PC-9 (cell line): ENCODE results near the gene PJA2. TPM values are rescaled to one million over a fixed set of nuclear protein-coding genes. Genes with fewer than 3 reads are reported as not detected.

Source experiments
- BruUV-seq: library from RNA; stranded (reverse); fragments of 400-500 nt; replicated peaks from 2 replicates; lab custom pipeline; 2021; lab: Mats Ljungman, UMichigan
- CTCF ChIA-PET: fragments of 300-600 bp; sonication (Branson Sonifier 250); formaldehyde crosslinking; loops from one replicate; lab custom pipeline; 2022; ENCODE audit warnings: antibody characterized with exemption; lab: Charles Lee
- POLR2A ChIA-PET: fragments of 300-600 bp; sonication (Branson Sonifier 250); formaldehyde crosslinking; loops from one replicate; lab custom pipeline; 2022; ENCODE audit warnings: antibody characterized with exemption; ENCODE audit not compliant: unreplicated experiment; lab: Charles Lee
- DNase-seq, 2 experiments: peaks; one replicate each; pipeline versions ENCODE4 v3.0.0 to v3.0.0-alpha.2; 2015 to 2022; ENCODE audit warnings: mixed read lengths in 1 of 2
- H2AFZ ChIP-seq: fragments of 200-600 bp; sonication (generic); 2 replicates; pipeline ENCODE4 v1.8.1; 2017; ENCODE audit warnings: antibody characterized with exemption
- H3F3A ChIP-seq: fragments of 200-600 bp; sonication (generic); 2 replicates; pipeline ENCODE4 v1.8.1; 2017; ENCODE audit warnings: antibody characterized with exemption, mild to moderate bottlenecking, low read depth; ENCODE audit not compliant: insufficient read depth
- H3K27ac ChIP-seq: fragments of 200-600 bp; sonication (generic); 2 replicates; pipeline ENCODE4 v1.6.1; 2016; ENCODE audit warnings: mixed run types
- H3K27me3 ChIP-seq: fragments of 200-600 bp; sonication (generic); 2 replicates; pipeline ENCODE4 v1.6.1; 2016; ENCODE audit warnings: low read depth, mixed run types; ENCODE audit not compliant: insufficient read depth
- H3K36me3 ChIP-seq: fragments of 200-600 bp; sonication (generic); 2 replicates; pipeline ENCODE4 v1.6.1; 2016; ENCODE audit warnings: low read depth, mixed run types
- H3K4me1 ChIP-seq: fragments of 200-600 bp; sonication (generic); replicated peaks from 2 replicates; pipeline ENCODE4 v1.6.1; 2016; ENCODE audit warnings: mixed run types; ENCODE audit not compliant: insufficient read depth
- H3K4me2 ChIP-seq: fragments of 200-600 bp; sonication (generic); 2 replicates; pipeline ENCODE4 v1.6.1; 2017; ENCODE audit warnings: mixed run types
- H3K4me3 ChIP-seq: fragments of 200-600 bp; sonication (generic); 2 replicates; pipeline ENCODE4 v1.6.1; 2016; ENCODE audit warnings: mixed run types
- H3K79me2 ChIP-seq: fragments of 200-600 bp; sonication (generic); 2 replicates; pipeline ENCODE4 v1.6.1; 2017; ENCODE audit warnings: low read depth, mixed run types
- H3K9me2 ChIP-seq: fragments of 200-600 bp; sonication (generic); 2 replicates; pipeline ENCODE4 v1.8.1; 2017; ENCODE audit warnings: mild to moderate bottlenecking; ENCODE audit not compliant: insufficient read depth
- H3K9me3 ChIP-seq: fragments of 200-600 bp; sonication (generic); 2 replicates; pipeline ENCODE4 v1.8.1; 2016; ENCODE audit warnings: low read depth; ENCODE audit not compliant: insufficient read depth
- H4K20me1 ChIP-seq: fragments of 200-600 bp; sonication (generic); 2 replicates; pipeline ENCODE4 v1.8.1; 2017; ENCODE audit not compliant: insufficient read depth
- EZH2 ChIP-seq: fragments of 200-600 bp; sonication (generic); IDR thresholded peaks from 2 replicates; pipeline ENCODE4 v1.8.0; 2017; ENCODE audit warnings: antibody characterized with exemption, low read depth
- intact Hi-C: fragments of 100-400 bp; cut with micrococcal nuclease; formaldehyde crosslinking; loops from one replicate; pipeline ENCODE4 v1.10.0; 2022; ENCODE audit not compliant: unreplicated experiment
- total RNA-seq: library from RNA; stranded (reverse); gene quantifications from 2 replicates; pipeline ENCODE4 v1.2.3, GENCODE V29; 2021
- TF ChIP-seq, protein P1 (sequence below): fragments of 200-600 bp; sonication (generic); conservative IDR thresholded peaks from 2 replicates; pipeline ENCODE4 v1.6.1; 2017; ENCODE audit warnings: mixed run types, antibody characterized with exemption, mild to moderate bottlenecking, moderate library complexity

The PJA2 gene
- total RNA-seq, 1 experiment from 2014 or later = 29.9 TPM

DNA sequence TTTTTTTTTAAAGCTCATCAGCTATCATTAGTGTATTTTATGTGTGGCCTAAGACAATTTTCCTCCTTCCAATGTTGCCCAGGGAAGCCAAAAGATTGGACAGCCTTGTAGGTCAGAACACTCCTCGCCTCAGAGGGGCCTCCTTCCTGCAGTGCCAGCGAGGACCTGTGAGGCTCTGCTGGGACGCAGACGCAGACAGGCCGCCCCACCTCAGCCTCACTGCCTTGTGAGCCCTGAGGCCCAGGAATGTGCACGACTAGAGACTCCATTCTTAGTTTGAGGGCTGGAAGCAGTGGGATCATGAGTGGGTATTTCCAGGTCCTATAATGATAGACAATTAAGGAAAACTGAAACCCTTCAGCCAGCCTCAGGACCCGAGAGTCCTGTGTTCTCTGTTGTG, 85.4 kb downstream of the PJA2 start:
- CTCF ChIA-PET = no interaction called here

GRCh38 chr5:109322694-109323093, 87.1 kb downstream of the PJA2 start:
- Histone ChIP-seq H3K4me2 (no peak overlapping the region), H3K4me1 (no peaks in the 10 kb centered on the region), H3F3A (no peaks in the 10 kb centered on the region), H3K27me3 (no peaks in the 10 kb centered on the region), H4K20me1 (no peaks in the 10 kb centered on the region), H3K4me3 (no peak overlapping the region), H3K36me3 (no peaks in the 10 kb centered on the region), H3K27ac (no peak overlapping the region), H3K9me3 (no peaks in the 10 kb centered on the region), H2AFZ (no peak overlapping the region), H3K9me2 (no peaks in the 10 kb centered on the region), H3K79me2 (no peaks in the 10 kb centered on the region)
- intact Hi-C loops = loop anchor here (10.0 kb wide), 1 partner anchor 142 kb away; no protein-coding TSS in a partner anchor
- ChIA-PET POLR2A (interaction anchor here (0.7 kb wide), 1 partner anchor 1500 kb away, joined by 3 read pairs; no protein-coding TSS in a partner anchor), CTCF (no interaction called here)
- TF ChIP-seq, protein P1, sequence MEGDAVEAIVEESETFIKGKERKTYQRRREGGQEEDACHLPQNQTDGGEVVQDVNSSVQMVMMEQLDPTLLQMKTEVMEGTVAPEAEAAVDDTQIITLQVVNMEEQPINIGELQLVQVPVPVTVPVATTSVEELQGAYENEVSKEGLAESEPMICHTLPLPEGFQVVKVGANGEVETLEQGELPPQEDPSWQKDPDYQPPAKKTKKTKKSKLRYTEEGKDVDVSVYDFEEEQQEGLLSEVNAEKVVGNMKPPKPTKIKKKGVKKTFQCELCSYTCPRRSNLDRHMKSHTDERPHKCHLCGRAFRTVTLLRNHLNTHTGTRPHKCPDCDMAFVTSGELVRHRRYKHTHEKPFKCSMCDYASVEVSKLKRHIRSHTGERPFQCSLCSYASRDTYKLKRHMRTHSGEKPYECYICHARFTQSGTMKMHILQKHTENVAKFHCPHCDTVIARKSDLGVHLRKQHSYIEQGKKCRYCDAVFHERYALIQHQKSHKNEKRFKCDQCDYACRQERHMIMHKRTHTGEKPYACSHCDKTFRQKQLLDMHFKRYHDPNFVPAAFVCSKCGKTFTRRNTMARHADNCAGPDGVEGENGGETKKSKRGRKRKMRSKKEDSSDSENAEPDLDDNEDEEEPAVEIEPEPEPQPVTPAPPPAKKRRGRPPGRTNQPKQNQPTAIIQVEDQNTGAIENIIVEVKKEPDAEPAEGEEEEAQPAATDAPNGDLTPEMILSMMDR = no peak
- no peak for TF ChIP-seq EZH2
- no TSS peak for BruUV-seq
- DNase-seq = no peak

More for the DNA sequence above, 85.4 kb downstream of the PJA2 start:
- Histone ChIP-seq H3F3A (no peaks in the 10 kb centered on the region), H4K20me1 (no peaks in the 10 kb centered on the region), H3K9me3 (no peaks in the 10 kb centered on the region), H3K9me2 (no peaks in the 10 kb centered on the region), H3K79me2 (no peaks in the 10 kb centered on the region), H3K36me3 (no peaks in the 10 kb centered on the region), H2AFZ (no peak overlapping the region), H3K4me2 (no peak overlapping the region), H3K4me3 (no peak overlapping the region), H3K27ac (no peak overlapping the region), H3K4me1 (no peaks in the 10 kb centered on the region), H3K27me3 (no peaks in the 10 kb centered on the region)
- intact Hi-C loops = loop anchor here (10.0 kb wide), 1 partner anchor 140 kb away; no protein-coding TSS in a partner anchor
- DNase-seq = no peak
- no TSS peak for BruUV-seq
- POLR2A ChIA-PET = no interaction called here
- TF ChIP-seq, protein P1 = no peak
- no peak for TF ChIP-seq EZH2

GRCh38 chr5:109319351-109319750, 90.4 kb downstream of the PJA2 start:
- Histone ChIP-seq H3K9me2 (no peaks in the 10 kb centered on the region), H3K9me3 (no peaks in the 10 kb centered on the region), H3K4me1 (no peaks in the 10 kb centered on the region), H3K4me3 (no peak overlapping the region), H3F3A (no peaks in the 10 kb centered on the region), H3K27me3 (no peaks in the 10 kb centered on the region), H4K20me1 (no peaks in the 10 kb centered on the region), H3K4me2 (no peak overlapping the region), H3K36me3 (no peaks in the 10 kb centered on the region), H3K79me2 (no peaks in the 10 kb centered on the region), H2AFZ (no peak overlapping the region), H3K27ac (no peak overlapping the region)
- intact Hi-C loops = no loop called here
- TF ChIP-seq EZH2 = no peak
- TF ChIP-seq, protein P1 = no peak
- no peak for DNase-seq
- CTCF ChIA-PET = no interaction called here
- no TSS peak for BruUV-seq
- POLR2A ChIA-PET = no interaction called here
